HCT116 (cell line): ENCODE data around the gene PLEKHJ1. TPM values are rescaled to one million over a fixed set of nuclear protein-coding genes. Genes with fewer than 3 reads are reported as not detected.

ENCODE experiments used
- ATAC-seq: fragments of 200-7000 bp; cut with Tn5 transposase; 2 replicates; pipeline ENCODE4 v1.9.1; 2020; ENCODE audit warnings: mild to moderate bottlenecking, moderate library complexity
- BruUV-seq: library from RNA; stranded (reverse); fragments of 400-500 nt; replicated peaks from 2 replicates; lab custom pipeline; 2021; lab: Mats Ljungman, UMichigan
- CTCF ChIA-PET: fragments of 300-600 bp; sonication (Branson Sonifier 250); formaldehyde crosslinking; loops from one replicate; lab custom pipeline; 2021; ENCODE audit warnings: antibody characterized with exemption; lab: Charles Lee
- POLR2A ChIA-PET: fragments of 300-600, 350-600 bp; sonication (Branson Sonifier 250); formaldehyde crosslinking; loops from one replicate; lab custom pipeline; 2021; ENCODE audit warnings: antibody characterized with exemption; lab: Charles Lee
- RAD21 ChIA-PET, 2 experiments: fragments of 300-600 bp; sonication (Branson Sonifier 250); formaldehyde crosslinking; loops; one replicate each; lab custom pipeline; 2023; ENCODE audit warnings: low total read pairs in 2 of 2; ENCODE audit not compliant: uncharacterized antibody in 2 of 2, unreplicated experiment in 2 of 2, low non-redundant PET in 1 of 2; lab: Charles Lee
- DNase-seq: peaks from one replicate; pipeline ENCODE4 v3.0.0-alpha.2; 2010; ENCODE audit warnings: low read depth, low spot score
- H2AFZ ChIP-seq: fragments of 200-600 bp; shearing (Covaris generic), sonication (generic); 2 replicates; pipeline ENCODE4 v1.6.1; 2017; ENCODE audit warnings: low read depth, mixed run types, mixed read lengths, antibody characterized with exemption, low read length; ENCODE audit not compliant: poor library complexity, severe bottlenecking
- H3K27ac ChIP-seq: 2 replicates; pipeline ENCODE4 v1.5.1; 2012; ENCODE audit warnings: low read depth, low read length
- H3K27me3 ChIP-seq: fragments of 200-600 bp; sonication (generic); 2 replicates; pipeline ENCODE4 v1.6.1; 2016; ENCODE audit warnings: mixed run types, low read length, mixed read lengths; ENCODE audit not compliant: insufficient read depth
- H3K36me3 ChIP-seq, 2 experiments: fragments of 200-500 bp in 1 of 2; fragments of 200-600 bp in 1 of 2; sonication (Bioruptor generic) in 1 of 2; sonication (generic) in 1 of 2; 2 replicates each; pipeline versions ENCODE4 v1.5.1 to v1.6.1; 2014 to 2016; ENCODE audit warnings: low read length in 2 of 2, inconsistent platforms in 1 of 2, mixed read lengths in 1 of 2, mixed run types in 1 of 2; ENCODE audit not compliant: insufficient read depth in 2 of 2, control insufficient read depth in 1 of 2
- H3K4me1 ChIP-seq, 2 experiments: fragments of 200-600 bp in 1 of 2; sonication (generic) in 1 of 2; 2 replicates each; pipeline versions ENCODE4 v1.5.1 to v1.6.1; 2012 to 2017; ENCODE audit warnings: low read length in 2 of 2, inconsistent platforms in 1 of 2, mild to moderate bottlenecking in 1 of 2, mixed read lengths in 1 of 2, mixed run types in 1 of 2, moderate library complexity in 1 of 2; ENCODE audit not compliant: insufficient read depth in 2 of 2, control insufficient read depth in 1 of 2
- H3K4me2 ChIP-seq: fragments of 200-600 bp; sonication (generic); 2 replicates; pipeline ENCODE4 v1.6.1; 2017; ENCODE audit warnings: mixed run types, low read length, mixed read lengths
- H3K4me3 ChIP-seq, 2 experiments: fragments of 200-600 bp in 1 of 2; sonication (generic) in 1 of 2; replicated peaks in 1 of 2; 2 replicates each; pipeline ENCODE4 v1.5.1; 2011 to 2016; ENCODE audit warnings: low read length in 2 of 2, control low read depth in 1 of 2, low read depth in 1 of 2, mild to moderate bottlenecking in 1 of 2, mixed read lengths in 1 of 2, mixed run types in 1 of 2
- H3K79me2 ChIP-seq: fragments of 200-600 bp; sonication (generic); 2 replicates; pipeline ENCODE4 v1.6.1; 2017; ENCODE audit warnings: mild to moderate bottlenecking, mixed run types, low read length, moderate library complexity, mixed read lengths; ENCODE audit not compliant: insufficient read depth
- H3K9ac ChIP-seq: fragments of 200-600 bp; sonication (generic); 2 replicates; pipeline ENCODE4 v1.6.1; 2016; ENCODE audit warnings: low read length, mixed read lengths
- H3K9me2 ChIP-seq: fragments of 200-600 bp; sonication (generic), shearing (Covaris generic); 2 replicates; pipeline ENCODE4 v1.6.1; 2017; ENCODE audit warnings: mixed run types, mild to moderate bottlenecking, moderate library complexity; ENCODE audit not compliant: insufficient read depth
- H3K9me3 ChIP-seq, 2 experiments: fragments of 200-500 bp in 1 of 2; fragments of 200-600 bp in 1 of 2; sonication (Bioruptor generic) in 1 of 2; sonication (generic) in 1 of 2; 2 replicates each; pipeline ENCODE4 v1.6.1; 2014 to 2017; ENCODE audit warnings: low read length in 2 of 2, mixed read lengths in 2 of 2, inconsistent platforms in 1 of 2, low read depth in 1 of 2, mild to moderate bottlenecking in 1 of 2, mixed run types in 1 of 2, moderate library complexity in 1 of 2; ENCODE audit not compliant: control insufficient read depth in 1 of 2, insufficient read depth in 1 of 2
- H4K20me1 ChIP-seq: fragments of 200-600 bp; sonication (generic), shearing (Covaris generic); 2 replicates; pipeline ENCODE4 v1.6.1; 2017; ENCODE audit warnings: mixed run types, mild to moderate bottlenecking, moderate library complexity; ENCODE audit not compliant: insufficient read depth
- CBX3 ChIP-seq: IDR thresholded peaks from 2 replicates; pipeline ENCODE4 v1.6.1; 2012; ENCODE audit warnings: low read depth
- CEBPB ChIP-seq: IDR thresholded peaks from 2 replicates; pipeline ENCODE4 v1.6.1; 2012; ENCODE audit warnings: low read depth
- CTCF ChIP-seq, 3 experiments: fragments of 200-600 bp in 1 of 3; sonication (generic) in 1 of 3; IDR thresholded peaks in 2 of 3; conservative IDR thresholded peaks in 1 of 3; 2 replicates each; pipeline ENCODE4 v1.5.1; 2012 to 2017; ENCODE audit warnings: low read depth in 2 of 3, low read length in 2 of 3, antibody characterized with exemption in 1 of 3, borderline replicate concordance in 1 of 3, control low read depth in 1 of 3, mild to moderate bottlenecking in 1 of 3, mixed read lengths in 1 of 3, mixed run types in 1 of 3, moderate library complexity in 1 of 3; ENCODE audit not compliant: insufficient read depth in 1 of 3
- ELF1 ChIP-seq: IDR thresholded peaks from 2 replicates; pipeline ENCODE4 v1.6.1; 2012; ENCODE audit warnings: low read depth, borderline replicate concordance
- EZH2 ChIP-seq: fragments of 200-600 bp; sonication (generic); IDR thresholded peaks from 2 replicates; pipeline ENCODE4 v1.6.1; 2017; ENCODE audit warnings: antibody characterized with exemption, mixed run types
- EZH2phosphoT487 ChIP-seq: fragments of 200-600 bp; IDR thresholded peaks from 2 replicates; pipeline ENCODE4 v1.6.1; 2018; ENCODE audit warnings: antibody characterized with exemption, borderline replicate concordance
- FOSL1 ChIP-seq: IDR thresholded peaks from 2 replicates; pipeline ENCODE4 v1.6.1; 2012; ENCODE audit warnings: low read depth
- JUND ChIP-seq: IDR thresholded peaks from 2 replicates; pipeline ENCODE4 v1.6.1; 2012
- MAX ChIP-seq: IDR thresholded peaks from 2 replicates; pipeline ENCODE4 v1.6.1; 2012
- POLR2A ChIP-seq: IDR thresholded peaks from 2 replicates; pipeline ENCODE4 v1.7.0; 2011; ENCODE audit warnings: borderline replicate concordance; ENCODE audit not compliant: insufficient read depth, insufficient read length; ENCODE audit errors: extremely low read depth
- POLR2AphosphoS5 ChIP-seq: IDR thresholded peaks from 2 replicates; pipeline ENCODE4 v1.6.1; 2011; ENCODE audit warnings: mild to moderate bottlenecking, low read depth, low read length, moderate library complexity
- RAD21 ChIP-seq: IDR thresholded peaks from 2 replicates; pipeline ENCODE4 v1.6.1; 2012; ENCODE audit warnings: low read depth, mild to moderate bottlenecking
- SP1 ChIP-seq: IDR thresholded peaks from 2 replicates; pipeline ENCODE4 v1.6.1; 2012; ENCODE audit warnings: low read depth
- ZBTB33 ChIP-seq: IDR thresholded peaks from 2 replicates; pipeline ENCODE4 v1.6.1; 2011; ENCODE audit warnings: mild to moderate bottlenecking, low read length, moderate library complexity; ENCODE audit not compliant: insufficient replicate concordance; ENCODE audit errors: extremely low read depth
- ZFX ChIP-seq: fragments of 450-650 bp; IDR thresholded peaks from 2 replicates; pipeline ENCODE4 v1.6.1; 2017
- ZNF274 ChIP-seq: fragments of 200-500 bp; sonication (Bioruptor generic); IDR thresholded peaks from 2 replicates; pipeline ENCODE4 v1.6.1; 2014; ENCODE audit warnings: mild to moderate bottlenecking, low read depth, low read length, inconsistent platforms
- intact Hi-C: fragments of 100-400 bp; cut with micrococcal nuclease; formaldehyde crosslinking; loops from 2 replicates; pipeline ENCODE4 v1.10.0; 2022
- total RNA-seq: library from RNA; stranded (reverse); gene quantifications from one replicate; pipeline ENCODE4 v1.2.1, GENCODE V29; 2021; ENCODE audit not compliant: unreplicated experiment

Gene PLEKHJ1
- total RNA-seq, 1 experiment from 2014 or later: 88.2 TPM

GRCh38 chr19:2236314-2237050 lies at the start of gene PLEKHJ1, which contains the start of gene SF3A2 (continued):
- no peak; the same call in 1 of the 2 replicates for TF ChIP-seq CBX3
- TF ChIP-seq EZH2: no peak
- peak; percentile 29 for TF ChIP-seq ZBTB33
- peak; percentile 82 for TF ChIP-seq POLR2A

- no peaks in the 10 kb centered on the region for H3K9me2 ChIP-seq
- no peaks in the 10 kb centered on the region for H3K36me3 ChIP-seq
- RAD21 ChIA-PET: no interaction called here
- no peak overlapping the region for H3K4me3 ChIP-seq
- H3K27ac ChIP-seq: no peak overlapping the region
- no peaks in the 10 kb centered on the region for H3K9me3 ChIP-seq
- no peak for ATAC-seq
- no peaks in the 10 kb centered on the region for H4K20me1 ChIP-seq
- no peaks in the 10 kb centered on the region for H3K27me3 ChIP-seq
- no peaks in the 10 kb centered on the region for H3K79me2 ChIP-seq
- H3K4me2 ChIP-seq: no peak overlapping the region
- no peaks in the 10 kb centered on the region for H3K4me1 ChIP-seq
- POLR2A ChIA-PET: no interaction called here
- TF ChIP-seq ZNF274 (no peak), POLR2AphosphoS5 (no peak), FOSL1 (no peak), ELF1 (no peak), ZFX (no peak), RAD21 (no peak), ZBTB33 (no peak), CTCF (IDR thresholded peaks at IDR 0.05 in 2 of 3, conservative IDR thresholded peaks at IDR 0.05 in 1 of 3; ENCODE audit: borderline replicate concordance in 1 of 3, insufficient read depth in 1 of 3, low read depth in 2 of 3, low read length in 2 of 3) (no peak), CEBPB (no peak), JUND (no peak), MAX (no peak), EZH2phosphoT487 (no peak), SP1 (no peak)
- CTCF ChIA-PET: no interaction called here
- intact Hi-C loops: no loop called here
- no peak overlapping the region for H3K9ac ChIP-seq
- BruUV-seq: no TSS peak
- no peak for DNase-seq
- no peak overlapping the region for H2AFZ ChIP-seq
Observed at GRCh38 chr19:2283835-2284507, 47.8 kb upstream of the PLEKHJ1 start.
